Osteocyte (in vitro differentiated cells): Measurements from ENCODE around the gene DGKE. TPM values are rescaled to one million over a fixed set of nuclear protein-coding genes. Genes with fewer than 3 reads are reported as not detected.

ENCODE experiments used
- DNase-seq: peaks from one replicate; pipeline ENCODE4 v3.0.0; 2021; ENCODE audit warnings: mixed read lengths; ENCODE audit not compliant: unreplicated experiment; ENCODE audit errors: extremely low spot score
- H3K27ac Mint-ChIP-seq: one replicate; pipeline ENCODE4 v1.8.0; 2021; ENCODE audit warnings: mild to moderate bottlenecking, mixed read lengths; ENCODE audit not compliant: unreplicated experiment
- H3K27me3 Mint-ChIP-seq: one replicate; pipeline ENCODE4 v1.8.0; 2021; ENCODE audit warnings: mixed read lengths; ENCODE audit not compliant: unreplicated experiment
- H3K36me3 Mint-ChIP-seq: one replicate; pipeline ENCODE4 v1.8.0; 2021; ENCODE audit warnings: mixed read lengths; ENCODE audit not compliant: unreplicated experiment
- H3K4me1 Mint-ChIP-seq: one replicate; pipeline ENCODE4 v1.8.0; 2021; ENCODE audit warnings: mixed read lengths; ENCODE audit not compliant: unreplicated experiment
- H3K4me3 Mint-ChIP-seq: one replicate; pipeline ENCODE4 v1.8.0; 2021; ENCODE audit warnings: mild to moderate bottlenecking, moderate library complexity, mixed read lengths; ENCODE audit not compliant: unreplicated experiment
- H3K9me3 Mint-ChIP-seq: one replicate; pipeline ENCODE4 v1.8.0; 2021; ENCODE audit warnings: mixed read lengths; ENCODE audit not compliant: unreplicated experiment
- CTCF ChIP-seq: fragments of 200-600 bp; sonication (generic); IDR thresholded peaks from 2 replicates; pipeline ENCODE4 v1.5.0; 2021; ENCODE audit warnings: antibody characterized with exemption, mild to moderate bottlenecking, moderate library complexity
- total RNA-seq: library from RNA; stranded (reverse); gene quantifications from 2 replicates; pipeline ENCODE4 v1.2.1, GENCODE V29; 2021

DGKE gene
- total RNA-seq, 1 donor from 2014 or later, result 6.6 TPM

GRCh38 chr17:56793531-56793930, 40.4 kb upstream of the DGKE start:
- no peaks in the 10 kb centered on the region for H3K9me3 Mint-ChIP-seq
- peaks cover 4% of the 10 kb centered on the region for H3K27me3 Mint-ChIP-seq
- no peaks in the 10 kb centered on the region for H3K4me1 Mint-ChIP-seq
- TF ChIP-seq CTCF, result no peak
- DNase-seq, result no peak
- no peaks in the 10 kb centered on the region for H3K36me3 Mint-ChIP-seq
- no peak overlapping the region for H3K27ac Mint-ChIP-seq
- H3K4me3 Mint-ChIP-seq, result no peak overlapping the region

- no peak for DNase-seq
These were observed 40.0 kb upstream of the DGKE start for GRCh38 chr17:56793957-56794356.

GRCh38 chr17:56795221-56795865, 38.6 kb upstream of the DGKE start:
- DNase-seq, result no peak
- H3K4me3 Mint-ChIP-seq, result no peak overlapping the region
- H3K27me3 Mint-ChIP-seq, result peaks cover 6% of the 10 kb centered on the region
- H3K4me1 Mint-ChIP-seq, result no peaks in the 10 kb centered on the region
- no peak overlapping the region for H3K27ac Mint-ChIP-seq
- H3K36me3 Mint-ChIP-seq, result no peaks in the 10 kb centered on the region
- TF ChIP-seq CTCF, result no peak
- H3K9me3 Mint-ChIP-seq, result no peaks in the 10 kb centered on the region

More at GRCh38 chr17:56793957-56794356, 40.0 kb upstream of the DGKE start:
- no peaks in the 10 kb centered on the region for H3K4me1 Mint-ChIP-seq
- TF ChIP-seq CTCF, result no peak
- H3K9me3 Mint-ChIP-seq, result no peaks in the 10 kb centered on the region
- H3K36me3 Mint-ChIP-seq, result no peaks in the 10 kb centered on the region
- peaks cover 4% of the 10 kb centered on the region for H3K27me3 Mint-ChIP-seq
- H3K27ac Mint-ChIP-seq, result no peak overlapping the region
- no peak overlapping the region for H3K4me3 Mint-ChIP-seq

GRCh38 chr17:56796536-56796935, 37.4 kb upstream of the DGKE start:
- TF ChIP-seq CTCF, result no peak
- H3K9me3 Mint-ChIP-seq, result no peaks in the 10 kb centered on the region
- no peak overlapping the region for H3K4me3 Mint-ChIP-seq
- DNase-seq, result no peak
- H3K4me1 Mint-ChIP-seq, result no peaks in the 10 kb centered on the region
- H3K27me3 Mint-ChIP-seq, result peaks cover 8% of the 10 kb centered on the region
- H3K27ac Mint-ChIP-seq, result no peak overlapping the region
- H3K36me3 Mint-ChIP-seq, result no peaks in the 10 kb centered on the region

- no peak for TF ChIP-seq CTCF
- Mint-ChIP-seq H3K27me3 (peaks cover 8% of the 10 kb centered on the region), H3K36me3 (no peaks in the 10 kb centered on the region), H3K4me3 (no peak overlapping the region), H3K27ac (no peak overlapping the region), H3K9me3 (no peaks in the 10 kb centered on the region), H3K4me1 (no peaks in the 10 kb centered on the region)
- no peak for DNase-seq
These were observed 35.0 kb upstream of the DGKE start for GRCh38 chr17:56798916-56799315.
